ENCODE measurements around the gene JARID2. TPM values are rescaled to one million over a fixed set of nuclear protein-coding genes. Genes with fewer than 3 reads are reported as not detected.

JARID2 gene
- total RNA-seq, 3 donors from 2014 or later = 10.6 to 11.8 (median 11.4) TPM

DNA sequence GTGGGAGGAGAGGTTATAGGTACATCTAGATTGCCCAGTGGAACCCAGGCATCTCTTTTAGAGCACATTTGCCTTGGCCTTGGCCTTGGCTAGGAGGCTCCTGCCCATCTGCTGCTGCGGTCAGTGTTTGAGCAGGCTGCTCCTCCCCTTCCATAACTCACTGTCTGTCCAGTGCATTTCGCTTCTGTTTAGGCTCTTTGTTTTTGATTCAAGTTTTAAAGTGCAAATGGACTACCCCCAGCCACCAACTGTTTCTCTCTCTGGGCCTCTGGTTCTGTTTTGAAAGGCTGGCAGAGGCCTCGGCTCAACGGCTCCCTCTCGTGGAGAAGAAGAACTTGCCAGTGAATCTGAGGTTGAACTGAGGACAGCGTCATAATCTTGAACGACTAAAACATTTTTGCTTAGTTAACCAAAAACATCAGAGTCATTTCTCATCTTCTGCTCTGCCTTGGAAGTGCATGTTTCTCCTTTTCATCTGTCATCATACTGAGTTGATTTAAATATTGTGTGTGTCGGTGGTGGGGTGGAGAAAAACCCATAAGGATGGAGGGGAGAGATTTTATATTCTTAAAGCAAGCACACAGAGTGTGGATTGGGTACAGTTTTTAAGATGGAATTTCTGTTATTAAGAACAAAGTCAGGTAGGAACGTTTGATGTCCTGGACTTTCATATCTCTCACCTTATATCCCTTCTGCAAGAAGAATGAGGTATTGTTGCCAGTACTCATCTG is 245.6 kb downstream of the JARID2 start:
- H3K4me1 ChIP-seq (ENCODE audit: low read depth) = no peaks in the 10 kb centered on the region

DNA sequence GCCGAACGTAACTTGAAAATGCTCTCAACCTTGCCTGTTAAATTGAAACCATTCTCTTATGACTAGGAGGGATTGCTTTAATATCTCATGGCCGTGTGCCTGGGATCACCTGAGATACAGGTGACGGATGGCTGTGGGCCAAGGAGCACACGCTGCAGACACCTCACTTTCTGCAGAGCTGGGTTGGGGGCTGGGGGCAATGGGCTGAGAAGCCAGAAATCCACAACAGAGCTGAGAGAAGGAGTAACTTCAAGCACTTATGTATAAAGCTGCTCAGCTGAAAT is 246.1 kb downstream of the JARID2 start:
- DNase-seq = no peak
- Histone ChIP-seq H3K9me3 (no peaks in the 10 kb centered on the region), H3K36me3 (ENCODE audit: low read depth) (no peaks in the 10 kb centered on the region), H3K4me1 (ENCODE audit: low read depth) (no peaks in the 10 kb centered on the region), H3K4me3 (no peak overlapping the region)
- intact Hi-C loops (cut with DNase I, micrococcal nuclease) = no loop called here
- ATAC-seq = no peak
- TF ChIP-seq, protein P1, sequence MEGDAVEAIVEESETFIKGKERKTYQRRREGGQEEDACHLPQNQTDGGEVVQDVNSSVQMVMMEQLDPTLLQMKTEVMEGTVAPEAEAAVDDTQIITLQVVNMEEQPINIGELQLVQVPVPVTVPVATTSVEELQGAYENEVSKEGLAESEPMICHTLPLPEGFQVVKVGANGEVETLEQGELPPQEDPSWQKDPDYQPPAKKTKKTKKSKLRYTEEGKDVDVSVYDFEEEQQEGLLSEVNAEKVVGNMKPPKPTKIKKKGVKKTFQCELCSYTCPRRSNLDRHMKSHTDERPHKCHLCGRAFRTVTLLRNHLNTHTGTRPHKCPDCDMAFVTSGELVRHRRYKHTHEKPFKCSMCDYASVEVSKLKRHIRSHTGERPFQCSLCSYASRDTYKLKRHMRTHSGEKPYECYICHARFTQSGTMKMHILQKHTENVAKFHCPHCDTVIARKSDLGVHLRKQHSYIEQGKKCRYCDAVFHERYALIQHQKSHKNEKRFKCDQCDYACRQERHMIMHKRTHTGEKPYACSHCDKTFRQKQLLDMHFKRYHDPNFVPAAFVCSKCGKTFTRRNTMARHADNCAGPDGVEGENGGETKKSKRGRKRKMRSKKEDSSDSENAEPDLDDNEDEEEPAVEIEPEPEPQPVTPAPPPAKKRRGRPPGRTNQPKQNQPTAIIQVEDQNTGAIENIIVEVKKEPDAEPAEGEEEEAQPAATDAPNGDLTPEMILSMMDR (IDR thresholded peaks at IDR 0.05) = no peak

More for the DNA sequence above, 245.6 kb downstream of the JARID2 start:
- intact Hi-C loops (cut with DNase I, micrococcal nuclease) = no loop called here
- ATAC-seq (peak; percentile 78), DNase-seq (peak; percentile 64 to 83 (median 72))
- no peaks in the 10 kb centered on the region for H3K9me3 ChIP-seq
- H3K4me3 ChIP-seq = no peak overlapping the region
- H3K36me3 ChIP-seq (ENCODE audit: low read depth) = no peaks in the 10 kb centered on the region
- TF ChIP-seq, protein P1 (IDR thresholded peaks at IDR 0.05) = peak; percentile 84

DNA sequence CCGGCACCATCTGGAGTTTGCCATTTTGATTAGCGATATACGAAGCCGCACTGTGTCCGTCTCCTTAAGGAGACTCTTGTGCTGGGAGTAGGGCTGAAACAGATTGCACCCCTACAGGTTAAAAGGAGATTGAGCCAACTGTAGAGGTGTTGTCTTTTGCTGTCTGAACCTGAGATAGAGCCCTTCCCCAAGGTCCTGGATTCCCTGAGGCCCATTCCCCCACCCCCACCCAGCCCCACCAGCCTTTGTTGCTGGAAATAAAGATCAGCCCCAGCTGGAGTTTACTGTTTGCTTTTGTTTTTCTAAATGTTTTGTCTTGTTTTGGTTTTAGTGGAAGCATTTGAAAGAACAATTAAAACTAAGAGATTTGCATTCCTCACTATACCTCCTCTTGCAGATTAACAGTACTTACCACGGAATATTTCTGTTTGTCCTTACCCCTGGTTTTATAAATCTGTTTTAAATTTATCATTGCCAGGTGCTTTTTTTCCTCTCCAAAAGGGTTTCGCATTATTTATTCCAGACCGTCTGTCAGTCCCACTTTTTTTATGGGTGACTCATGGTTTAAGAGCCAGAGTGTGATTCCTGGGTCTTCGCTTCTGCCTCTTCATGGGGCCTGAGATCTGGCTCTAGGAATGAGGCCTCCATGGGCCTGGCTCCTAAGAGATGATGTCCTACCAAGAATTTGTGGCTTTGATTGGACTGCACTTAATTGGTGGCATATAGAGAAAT is 247.7 kb downstream of the JARID2 start:
- Histone ChIP-seq H3K36me3 (ENCODE audit: low read depth) (no peaks in the 10 kb centered on the region), H3K4me1 (ENCODE audit: low read depth) (no peaks in the 10 kb centered on the region), H3K9me3 (no peaks in the 10 kb centered on the region), H3K4me3 (no peak overlapping the region)
- TF ChIP-seq, protein P1 (IDR thresholded peaks at IDR 0.05) = no peak
- intact Hi-C loops (cut with DNase I, micrococcal nuclease) = no loop called here
- DNase-seq = no peak
- ATAC-seq = no peak

DNA sequence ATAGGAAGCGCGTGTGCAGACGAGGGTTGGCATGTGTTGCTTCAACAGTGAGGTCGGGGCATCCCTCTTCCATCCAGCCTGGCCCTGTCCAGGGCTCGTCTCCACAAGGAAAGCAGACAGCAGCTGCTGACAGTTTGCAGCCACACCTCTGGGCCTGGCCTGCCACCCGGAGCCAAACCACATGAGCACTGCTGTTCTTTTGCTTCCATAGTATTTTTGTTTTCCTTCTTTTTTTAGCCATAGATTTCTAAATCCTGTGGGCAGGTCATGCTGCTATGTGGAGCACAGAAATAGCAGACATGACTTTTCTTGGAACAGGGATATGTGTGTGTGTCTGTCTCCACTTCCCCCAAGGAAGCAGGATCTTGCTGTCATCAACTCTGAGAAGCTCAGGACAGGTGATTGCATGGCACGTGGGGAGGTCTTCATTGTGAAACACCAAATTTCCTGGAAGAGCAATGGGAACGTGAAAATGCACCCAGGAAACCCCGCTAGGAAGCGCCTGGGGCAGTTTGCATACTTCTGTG is 249.6 kb downstream of the JARID2 start:
- Histone ChIP-seq H3K9me3 (no peaks in the 10 kb centered on the region), H3K4me3 (no peak overlapping the region), H3K4me1 (ENCODE audit: low read depth) (no peaks in the 10 kb centered on the region), H3K36me3 (ENCODE audit: low read depth) (no peaks in the 10 kb centered on the region)
- peak; percentile 28 for ATAC-seq
- DNase-seq = no peak
- TF ChIP-seq, protein P1 (IDR thresholded peaks at IDR 0.05) = no peak
- intact Hi-C loops (cut with DNase I, micrococcal nuclease) = no loop called here

DNA sequence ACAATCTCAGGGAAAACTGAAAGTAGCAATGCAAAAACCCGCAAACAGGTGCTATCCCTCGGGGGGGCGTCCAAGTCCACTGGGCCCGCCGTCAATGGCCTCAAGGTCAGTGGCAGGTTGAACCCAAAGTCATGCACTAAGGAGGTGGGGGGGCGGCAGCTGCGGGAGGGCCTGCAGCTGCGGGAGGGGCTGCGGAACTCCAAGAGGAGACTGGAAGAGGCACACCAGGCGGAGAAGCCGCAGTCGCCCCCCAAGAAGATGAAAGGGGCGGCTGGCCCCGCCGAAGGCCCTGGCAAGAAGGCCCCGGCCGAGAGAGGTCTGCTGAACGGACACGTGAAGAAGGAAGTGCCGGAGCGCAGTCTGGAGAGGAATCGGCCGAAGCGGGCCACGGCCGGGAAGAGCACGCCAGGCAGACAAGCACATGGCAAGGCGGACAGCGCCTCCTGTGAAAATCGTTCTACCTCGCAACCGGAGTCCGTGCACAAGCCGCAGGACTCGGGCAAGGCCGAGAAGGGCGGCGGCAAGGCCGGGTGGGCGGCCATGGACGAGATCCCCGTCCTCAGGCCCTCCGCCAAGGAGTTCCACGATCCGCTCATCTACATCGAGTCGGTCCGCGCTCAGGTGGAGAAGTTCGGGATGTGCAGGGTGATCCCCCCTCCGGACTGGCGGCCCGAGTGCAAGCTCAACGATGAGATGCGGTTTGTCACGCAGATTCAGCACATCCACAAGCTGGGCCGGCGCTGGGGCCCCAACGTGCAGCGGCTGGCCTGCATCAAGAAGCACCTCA is 250.7 kb downstream of the JARID2 start:
- intact Hi-C loops (cut with DNase I, micrococcal nuclease) = no loop called here
- Histone ChIP-seq H3K36me3 (ENCODE audit: low read depth) (no peaks in the 10 kb centered on the region), H3K4me1 (ENCODE audit: low read depth) (no peaks in the 10 kb centered on the region), H3K4me3 (no peak overlapping the region), H3K9me3 (no peaks in the 10 kb centered on the region)
- ATAC-seq = no peak
- TF ChIP-seq, protein P1 (IDR thresholded peaks at IDR 0.05) = no peak
- DNase-seq = peak in 1 of 3 donors; percentile 55

Measured in mucosa of descending colon (tissue), 3 donors.